DMS153 (cell line): ENCODE results near the gene ATP11A.

Experiments used
- DNase-seq: peaks from one replicate; lab custom pipeline; 2025; lab: John Stamatoyannopoulos, UW

ATP11A gene

DNA sequence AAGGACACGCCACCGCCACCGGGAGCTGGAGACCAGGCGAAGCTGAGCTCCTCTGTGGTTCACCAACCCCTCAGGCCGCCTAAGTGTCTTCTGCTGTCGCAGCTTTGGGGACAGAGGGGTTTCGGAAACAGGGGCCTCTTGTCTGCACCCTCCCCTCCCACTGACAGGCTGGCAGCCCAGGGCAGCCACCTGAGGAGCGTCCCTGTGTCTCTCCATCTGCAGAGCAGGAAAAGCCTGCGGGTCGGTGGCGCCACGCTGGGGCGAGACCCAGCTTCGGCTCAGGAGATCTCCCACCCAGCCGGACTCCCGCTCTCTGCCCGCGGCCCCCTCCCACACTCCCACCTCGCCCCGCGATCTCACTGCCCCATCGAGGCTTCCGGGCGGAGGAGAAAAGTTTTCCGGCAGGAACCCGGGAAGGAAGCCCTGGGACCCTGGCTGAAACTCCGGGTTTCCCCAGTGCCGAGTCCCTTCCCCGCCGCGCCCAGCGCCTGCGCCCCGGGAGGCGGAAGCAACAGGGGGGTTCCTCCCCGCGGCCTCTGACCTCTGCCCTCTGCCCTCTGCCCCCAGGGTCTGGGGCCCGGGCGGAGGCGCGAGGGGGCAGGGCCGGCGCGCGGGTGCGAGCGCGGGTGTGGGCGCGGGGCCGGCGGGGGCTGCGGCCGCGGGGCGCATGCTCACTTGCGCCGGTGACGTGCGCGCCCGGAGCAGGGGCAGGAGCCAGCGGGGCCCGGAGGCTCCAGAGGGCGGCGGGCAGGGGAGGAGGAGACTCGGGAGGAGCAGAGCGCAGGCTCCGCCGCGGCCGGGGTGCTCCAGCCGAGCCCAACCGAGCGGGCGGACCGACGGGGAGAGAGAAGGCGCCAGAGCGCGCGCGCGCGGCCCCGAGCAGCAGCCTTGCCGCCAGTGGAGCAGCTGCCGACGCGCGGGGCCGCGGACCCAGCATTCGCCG, at the start of gene ATP11A:
Gene ATP11A, plus strand, starts transcription at position 736 of the 943 bp plus-strand sequence. CDS start 379 bp downstream, outside the sequence.
- peak; percentile 77 for DNase-seq

DNA sequence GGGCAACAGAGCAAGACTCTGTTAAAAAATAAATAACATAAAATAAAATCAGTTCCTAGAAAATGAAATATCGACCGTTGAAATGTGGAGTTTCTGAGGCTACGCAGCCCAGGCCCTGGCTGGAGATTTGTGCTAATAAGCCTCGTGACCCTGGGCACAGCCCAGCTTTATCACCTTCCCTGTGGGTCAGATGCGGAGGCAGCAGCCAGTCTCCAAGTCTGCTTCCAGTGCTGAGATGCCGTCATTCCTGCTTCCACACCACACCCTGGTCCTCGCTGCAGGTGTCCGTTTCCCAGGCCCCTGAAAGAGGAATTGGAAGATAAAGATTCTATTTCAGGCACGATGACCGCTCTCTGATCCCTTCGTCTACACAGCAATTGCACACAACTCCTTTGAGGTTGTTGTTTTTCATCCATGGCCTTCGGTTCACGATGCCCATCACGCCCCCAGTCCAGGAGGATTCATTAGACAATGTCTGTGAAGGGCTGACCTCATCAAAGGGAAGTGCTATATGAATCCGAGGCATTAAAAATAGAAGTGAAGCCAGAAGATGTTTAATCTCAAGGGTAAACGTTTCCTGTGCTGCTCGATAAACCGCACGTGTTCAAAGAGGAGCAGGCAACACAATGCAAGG, 48.3 kb upstream of the ATP11A start:
- DNase-seq: no peak

DNA sequence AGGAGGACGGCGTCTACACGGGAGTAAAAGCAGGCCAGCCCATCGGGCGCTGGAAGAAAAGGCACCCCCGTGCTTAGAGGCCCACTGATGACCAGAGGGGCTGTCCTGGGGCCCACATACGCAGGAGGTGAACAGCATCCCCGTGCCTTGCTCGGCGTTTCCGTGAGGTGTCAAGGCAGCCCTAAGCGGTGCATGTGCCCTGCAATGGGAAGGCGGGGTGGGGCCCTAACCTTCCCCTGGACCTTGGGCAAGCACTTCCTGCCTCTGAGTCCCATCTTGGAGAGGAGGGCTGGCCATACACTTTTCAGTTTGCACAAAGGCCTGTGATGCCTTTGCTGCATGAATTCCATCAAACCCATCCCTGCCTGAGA, 47.8 kb upstream of the ATP11A start:
- DNase-seq: no peak

DNA sequence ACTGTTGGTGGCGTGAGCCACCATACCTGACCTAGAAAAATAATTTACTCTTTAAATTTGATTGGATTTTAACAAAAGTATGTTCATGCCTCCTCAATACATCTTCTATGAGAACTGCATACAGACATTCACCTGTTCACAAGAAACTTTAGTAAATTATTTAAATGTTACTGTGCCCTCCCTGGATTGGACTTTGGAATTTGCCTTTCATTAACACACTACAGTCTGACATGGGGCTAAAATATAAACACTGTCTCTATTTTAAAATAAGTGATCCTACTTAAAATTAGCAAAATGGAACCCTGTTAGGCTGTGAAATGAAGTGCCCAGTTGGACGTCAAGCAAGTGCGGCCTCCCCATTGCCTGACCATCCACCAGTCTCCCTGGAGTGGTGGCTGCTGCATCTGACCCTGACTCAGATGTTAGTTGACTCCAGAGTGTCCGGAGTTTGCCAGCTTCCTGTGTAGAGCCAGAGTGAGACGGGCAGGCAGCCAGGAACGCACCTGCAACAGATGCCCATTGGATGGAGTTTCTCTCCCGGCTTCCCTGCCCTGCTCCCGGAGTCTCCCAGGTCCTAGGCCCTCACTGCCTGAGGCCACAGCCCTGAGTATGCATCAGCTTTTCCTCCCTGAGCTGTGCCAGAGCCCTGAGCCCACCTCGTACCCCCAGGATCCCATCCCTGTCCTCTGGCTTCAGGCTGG, 45.9 kb upstream of the ATP11A start:
- DNase-seq: peak; percentile 75

DNA sequence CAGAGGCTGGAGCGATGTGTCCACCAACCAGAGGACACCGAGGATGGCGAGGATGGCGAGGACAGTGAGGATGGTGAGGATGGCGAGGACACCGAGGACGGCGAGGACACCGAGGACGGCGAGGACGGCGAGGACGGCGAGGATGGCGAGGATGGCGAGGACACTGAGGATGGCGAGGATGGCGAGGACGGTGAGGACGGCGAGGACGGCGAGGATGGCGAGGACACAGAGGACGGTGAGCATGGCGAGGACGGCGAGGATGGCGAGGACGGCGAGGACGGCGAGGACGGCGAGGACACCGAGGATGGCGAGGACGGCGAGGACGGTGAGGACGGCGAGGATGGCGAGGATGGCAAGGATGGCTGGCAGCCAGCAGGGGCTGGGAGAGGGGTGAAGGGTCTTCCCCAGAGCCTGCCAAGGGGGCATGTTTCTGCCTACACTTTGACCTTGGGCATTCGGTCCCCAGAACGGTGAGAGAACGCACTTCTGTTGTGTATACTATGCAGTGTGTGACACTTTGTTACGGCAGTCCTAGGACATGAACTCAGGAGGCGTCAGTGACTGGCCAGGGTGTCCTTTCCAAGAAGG, 44.4 kb upstream of the ATP11A start:
- DNase-seq: no peak

DNA sequence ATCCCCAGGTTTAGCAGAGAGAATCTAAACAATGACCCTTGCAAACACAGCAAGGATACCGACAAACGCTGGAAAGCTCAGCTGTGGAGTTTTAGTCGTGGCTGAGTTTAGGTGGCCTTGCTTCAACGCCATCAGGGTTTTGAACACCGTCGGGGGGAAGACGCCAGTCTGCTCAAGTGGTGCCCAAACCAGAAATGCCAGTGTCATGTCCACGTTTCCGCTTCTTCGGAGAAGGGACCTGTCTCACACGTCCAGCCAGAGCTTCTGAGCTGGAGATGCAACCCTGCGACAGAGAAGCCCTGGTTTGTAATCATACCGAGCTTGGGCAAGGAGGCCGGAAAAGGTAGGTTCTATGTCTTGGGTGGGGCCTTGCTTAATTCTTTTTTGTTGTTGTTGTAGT, 42.6 kb upstream of the ATP11A start:
- no peak for DNase-seq

DNA sequence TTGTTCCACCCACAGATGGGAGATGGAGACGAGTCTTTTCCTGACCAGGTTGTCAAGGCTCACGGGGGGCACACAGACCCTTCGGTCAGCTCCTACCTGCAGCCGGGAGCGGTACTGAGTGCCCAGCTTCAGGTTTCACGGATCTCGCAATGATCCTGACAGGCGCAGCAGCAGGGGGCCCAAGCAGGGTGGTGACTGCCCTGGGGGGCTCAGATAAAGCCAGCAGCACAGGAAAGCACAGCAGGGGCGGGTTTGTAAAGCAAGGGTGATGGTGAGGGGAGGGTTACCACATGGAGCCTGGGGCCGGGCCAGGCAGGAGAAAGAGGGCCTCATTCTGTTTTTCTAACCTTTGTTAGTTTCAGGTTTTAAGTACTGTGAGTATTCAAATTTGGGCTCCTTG, 41.7 kb upstream of the ATP11A start:
- DNase-seq: no peak

DNA sequence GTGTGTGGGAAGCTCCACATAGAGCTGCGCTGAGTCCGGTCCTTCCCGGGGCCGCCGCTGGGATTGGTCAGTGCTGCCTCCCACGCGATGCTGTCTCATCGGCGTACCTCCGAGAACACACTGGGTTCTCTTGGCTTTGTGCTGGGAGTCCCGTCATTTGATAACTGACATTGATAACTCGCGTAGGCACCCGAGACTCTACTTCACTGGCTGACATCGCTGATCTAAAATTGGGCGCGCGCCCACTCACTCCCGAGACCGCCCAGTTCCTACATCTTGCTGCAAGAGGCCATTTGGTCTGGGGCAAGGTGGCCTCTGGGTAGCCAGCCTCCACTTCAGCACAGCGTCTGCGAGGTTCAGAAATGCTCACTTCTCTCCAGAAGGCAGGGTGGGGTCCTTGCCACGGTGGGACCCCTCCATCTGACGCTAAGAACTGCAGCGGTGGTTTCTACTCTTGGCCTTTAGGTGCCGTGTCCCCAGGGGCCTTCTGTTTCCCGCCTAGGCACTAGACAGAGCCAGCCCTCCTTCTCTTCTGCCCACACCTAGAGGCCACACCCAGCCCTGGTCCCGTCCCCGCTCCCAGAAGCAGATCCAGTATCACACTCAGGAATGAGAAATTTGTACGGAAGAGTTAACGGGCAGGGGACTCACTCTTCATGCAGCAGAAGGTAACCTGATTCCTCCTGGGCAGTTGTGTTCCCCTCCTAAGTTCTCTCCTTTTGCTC, 40.7 kb upstream of the ATP11A start:
- DNase-seq: no peak

DNA sequence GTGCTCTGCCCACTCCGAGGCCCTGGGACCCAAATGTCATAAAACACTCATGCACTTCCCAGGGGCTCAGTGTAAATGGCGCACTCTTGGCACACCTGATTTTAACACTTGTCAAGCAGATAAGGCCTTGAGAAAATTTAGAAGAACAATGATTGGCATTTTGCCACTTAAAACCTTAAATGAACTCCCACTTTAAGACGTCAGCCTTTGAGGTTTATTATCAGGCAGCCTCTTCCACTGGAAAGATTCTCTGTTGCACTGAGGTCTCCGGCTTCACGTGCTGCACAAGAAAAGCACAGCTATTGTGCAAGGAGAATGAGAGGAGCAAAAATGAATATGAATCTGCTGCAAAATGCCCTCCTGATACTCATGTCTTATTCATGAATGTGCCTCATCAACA, 38.5 kb upstream of the ATP11A start:
- DNase-seq: no peak

DNA sequence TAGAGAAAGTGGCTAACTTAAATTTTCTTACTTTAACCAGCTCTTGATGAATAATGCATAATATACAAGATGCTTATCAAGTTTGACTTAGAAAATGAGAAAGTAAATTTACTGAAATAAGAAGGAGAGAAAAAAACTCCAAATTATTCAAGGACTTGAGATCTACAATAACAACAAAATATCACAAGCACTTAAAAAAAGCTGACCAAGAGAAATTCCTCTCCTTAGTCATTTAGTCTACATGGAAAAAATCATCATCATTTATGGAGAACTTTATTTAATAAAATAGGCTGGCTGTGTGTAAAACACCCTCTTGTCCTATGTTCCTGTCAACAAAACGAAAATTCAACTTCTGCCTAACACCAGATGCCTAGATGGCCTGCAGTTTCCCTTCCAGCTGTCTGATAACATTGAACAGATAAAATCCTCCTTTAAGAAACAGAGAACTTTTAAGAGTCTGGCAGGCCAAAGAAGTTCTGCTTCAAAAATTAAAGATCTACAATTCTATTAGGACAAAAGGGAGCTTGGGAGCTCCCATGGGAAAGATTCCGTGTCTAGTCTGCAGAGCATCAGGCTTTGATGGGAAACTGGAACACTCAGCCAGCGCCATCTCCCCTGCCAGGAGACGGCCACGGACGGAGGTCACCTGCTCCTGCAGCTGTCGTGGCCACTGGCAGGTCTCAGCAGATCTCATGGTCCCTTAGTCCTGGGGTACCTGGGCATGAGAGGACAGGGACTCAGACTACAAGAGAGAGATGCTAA, 37.9 kb upstream of the ATP11A start:
- DNase-seq: no peak

DNA sequence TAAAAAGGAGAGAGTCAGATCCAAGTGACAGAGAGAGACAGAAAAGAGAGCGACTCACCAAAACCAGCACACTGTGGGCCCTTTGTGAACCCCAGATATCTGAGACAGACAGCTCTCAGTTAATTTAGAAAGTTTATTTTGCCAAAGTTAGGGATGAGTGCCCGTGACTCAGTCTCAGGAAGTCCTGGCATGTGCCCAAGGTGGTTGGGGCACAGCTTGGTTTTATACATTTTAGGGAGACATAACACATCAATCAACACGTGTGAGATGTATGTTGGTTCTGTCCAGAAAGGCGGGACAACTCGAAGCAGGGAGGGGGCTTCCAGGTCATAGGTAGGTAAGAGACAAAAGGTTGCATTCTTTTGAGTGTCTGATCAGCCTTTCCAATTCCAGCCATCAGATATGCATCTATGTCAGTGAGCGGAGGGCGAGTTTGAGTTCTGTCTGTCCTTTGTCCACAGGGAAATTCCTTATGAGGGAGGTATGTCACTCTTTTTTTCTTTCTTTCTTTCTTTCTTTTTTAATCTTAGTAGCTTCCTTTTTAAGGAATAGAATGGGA, 37.2 kb upstream of the ATP11A start:
- DNase-seq: no peak

DNA sequence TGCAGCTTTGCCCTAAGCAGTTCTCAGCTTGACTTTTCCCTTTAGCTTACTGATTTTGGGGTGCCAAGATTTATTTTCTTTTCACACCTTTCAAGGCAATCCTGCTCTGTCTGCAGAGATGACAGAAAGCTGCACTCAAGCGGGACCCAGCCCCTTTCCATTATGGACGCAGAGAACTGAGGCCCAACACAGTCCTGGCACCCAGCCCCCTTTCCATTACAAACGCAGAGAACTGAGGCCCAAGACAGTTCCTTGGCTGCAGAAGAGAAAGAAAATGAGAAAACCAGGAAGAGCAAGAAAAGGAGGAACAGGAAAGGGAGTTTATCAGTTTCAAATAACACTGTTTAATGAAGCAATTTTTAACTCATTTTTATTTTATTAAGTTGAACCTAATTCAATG, 36.8 kb upstream of the ATP11A start:
- DNase-seq: no peak

DNA sequence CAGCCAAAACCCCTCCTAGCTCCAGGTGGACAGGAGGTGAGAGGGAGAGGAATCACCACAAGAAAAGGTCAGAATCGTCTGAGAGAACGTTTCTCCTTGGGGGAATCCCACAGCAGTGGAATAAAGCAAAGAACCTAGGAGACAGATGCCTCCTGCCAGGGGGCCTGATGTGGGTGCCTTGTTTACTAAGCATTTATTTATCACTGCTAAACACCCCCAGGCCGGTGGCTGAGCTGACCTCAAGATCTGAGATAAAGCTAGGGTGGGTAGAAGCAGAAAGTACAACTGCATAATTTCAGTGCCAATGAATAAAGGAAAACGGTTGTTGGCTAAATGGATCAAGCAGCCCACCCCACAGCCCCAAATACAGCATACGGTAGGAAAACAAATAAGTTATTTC, 33.9 kb upstream of the ATP11A start:
- no peak for DNase-seq

DNA sequence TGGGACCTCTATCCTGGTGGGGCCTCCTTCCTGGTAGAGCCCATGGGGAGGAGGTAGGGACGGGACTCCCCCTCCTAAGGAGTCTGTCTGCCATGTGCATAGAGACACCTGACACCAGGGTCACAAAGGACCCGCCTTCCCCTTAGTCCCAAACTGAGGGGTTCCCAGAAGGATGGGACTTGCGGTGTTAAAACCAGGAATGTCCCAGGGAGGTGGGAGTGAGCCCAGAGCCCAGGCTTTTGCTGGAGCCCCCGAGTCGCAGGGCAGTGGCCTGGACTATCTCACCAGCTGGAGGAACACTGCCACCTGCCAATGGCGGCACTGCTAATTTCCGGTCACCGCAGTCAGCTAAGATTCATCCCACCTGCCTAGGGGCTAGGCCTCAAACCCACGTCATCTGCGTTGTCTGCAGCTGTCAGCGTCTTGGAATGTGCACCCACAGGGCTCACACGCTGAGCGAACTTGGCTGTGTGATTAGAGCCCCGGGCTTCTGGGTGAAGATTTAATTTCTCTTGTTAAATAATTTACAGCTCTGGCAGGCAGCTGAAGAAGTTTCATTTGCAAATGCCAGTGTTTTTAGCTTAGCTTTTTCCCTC, 31.9 kb upstream of the ATP11A start:
- no peak for DNase-seq

DNA sequence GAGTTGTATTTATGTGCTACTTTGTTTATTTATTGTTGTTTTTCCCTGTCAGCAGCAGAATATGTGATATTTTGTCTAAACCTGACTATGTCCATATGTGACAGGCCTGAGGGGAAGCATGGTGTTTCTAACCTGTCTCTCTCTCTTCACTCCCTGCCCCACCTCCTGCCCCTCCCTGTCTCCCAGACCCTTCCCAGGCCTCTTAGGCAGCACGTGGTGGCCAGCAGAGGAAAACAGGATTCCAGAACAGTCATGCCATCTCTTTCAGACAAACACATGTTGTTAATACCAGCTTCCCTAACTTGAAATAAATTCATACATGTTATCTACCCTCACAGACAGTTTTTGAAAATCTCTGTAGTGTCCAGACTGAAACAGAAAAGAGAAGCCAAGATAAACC, 31.0 kb upstream of the ATP11A start:
- no peak for DNase-seq

DNA sequence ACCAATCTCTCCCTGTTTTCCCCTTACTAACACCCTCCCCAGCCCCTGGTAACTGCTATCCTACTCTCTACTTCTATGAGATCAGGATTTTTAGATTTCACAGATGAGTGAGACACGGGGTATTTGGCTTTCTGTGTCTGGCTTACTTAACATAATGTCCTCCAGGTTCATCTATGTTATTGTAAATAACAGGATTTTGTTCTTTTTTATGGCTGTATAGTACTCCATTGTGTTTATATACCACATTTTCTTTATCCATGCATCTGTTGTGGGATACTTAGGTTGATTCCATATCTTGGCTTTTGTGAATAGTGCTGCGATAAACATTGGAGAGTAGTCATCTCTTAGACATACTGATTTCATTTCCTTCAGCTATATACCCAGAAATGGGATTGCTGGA, 28.5 kb upstream of the ATP11A start:
- DNase-seq: no peak

DNA sequence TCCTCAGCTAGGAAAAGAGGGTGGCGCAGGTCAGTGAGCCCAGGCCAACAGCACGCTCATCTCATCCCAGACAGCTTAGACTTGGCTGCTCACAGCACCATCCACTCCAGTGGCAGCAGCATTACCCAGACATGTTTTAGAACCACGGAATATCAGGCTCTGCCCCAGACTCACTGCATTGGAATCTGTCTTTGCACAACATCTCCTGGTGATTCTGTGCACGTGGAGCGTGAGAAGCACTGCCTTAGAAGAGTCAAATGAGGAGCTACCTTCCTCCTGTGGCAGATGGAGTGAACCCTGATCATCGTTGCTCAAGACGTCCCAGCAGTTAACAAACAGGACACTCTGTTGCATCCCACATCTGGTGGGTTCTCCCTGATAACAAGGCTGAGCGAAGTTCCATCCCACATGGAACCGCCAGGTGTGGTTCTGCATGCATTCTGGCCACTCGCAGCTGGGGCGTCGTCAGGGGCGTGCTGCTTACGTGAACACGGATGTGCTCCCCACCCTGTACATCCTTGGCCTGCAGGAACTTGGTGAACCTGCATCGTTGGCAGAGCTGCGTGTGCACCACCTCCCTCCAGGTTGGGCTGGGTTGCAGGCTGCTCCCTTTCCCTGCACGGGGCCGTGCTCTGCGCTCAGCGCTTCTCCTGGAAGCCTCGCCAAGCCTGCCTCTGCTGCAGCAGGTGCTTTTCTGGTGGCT, 25.2 kb upstream of the ATP11A start:
- no peak for DNase-seq

DNA sequence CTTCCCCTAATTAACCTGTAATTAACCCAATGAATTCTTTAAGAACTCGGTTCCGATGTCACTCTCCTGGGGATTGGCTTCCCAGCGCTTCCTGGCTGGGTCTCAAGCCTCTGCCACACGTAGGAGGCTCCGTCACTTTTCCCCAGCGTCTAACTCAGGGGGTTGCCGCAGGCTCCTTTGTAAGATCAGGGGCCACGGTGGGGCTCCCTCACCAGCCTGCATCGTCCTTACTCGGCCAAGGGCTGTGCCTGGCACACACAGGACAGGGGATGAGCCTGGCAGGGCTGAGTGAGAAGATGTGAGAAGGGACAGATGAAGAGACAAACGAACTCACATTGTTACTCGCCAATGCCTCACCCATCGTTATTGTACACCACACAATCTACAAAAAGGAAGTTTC, 20.9 kb upstream of the ATP11A start:
- DNase-seq: no peak

DNA sequence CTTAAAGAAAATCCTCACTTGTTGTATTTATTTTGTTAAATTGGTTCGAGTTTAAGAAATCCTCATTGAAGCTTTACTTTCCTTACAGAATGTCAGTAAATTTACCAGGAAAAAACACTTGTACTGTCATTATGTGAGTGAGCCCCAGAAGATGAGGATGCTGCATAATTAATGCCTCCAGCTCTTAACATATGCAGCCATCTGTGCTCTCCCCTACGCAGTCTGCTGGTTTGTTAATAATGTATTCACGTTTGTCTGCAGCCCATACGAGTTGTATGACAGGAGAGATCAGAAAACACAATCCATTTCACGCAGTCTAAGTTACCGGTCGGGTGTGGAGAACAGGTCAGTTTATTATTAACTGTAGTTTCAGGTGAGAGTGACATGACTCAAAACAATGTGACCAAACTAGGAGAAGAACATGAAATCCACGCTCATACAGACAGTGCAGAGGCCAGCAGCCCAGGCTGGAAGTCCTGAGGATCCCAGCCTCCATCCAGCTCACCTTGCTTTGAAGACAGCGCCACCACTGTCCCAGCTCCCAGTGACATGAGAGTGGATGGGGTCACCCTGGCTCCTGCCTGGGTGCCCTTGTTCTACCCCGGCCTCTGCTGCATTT, 19.8 kb upstream of the ATP11A start:
- no peak for DNase-seq
